Fibroblast of skin of abdomen (primary cell): ENCODE measurements around the gene SIRT2.
A peak's percentile ranks its signal among the peaks of the same experiment; 100 is the strongest.

Source experiments
- DNase-seq: peaks from one replicate; pipeline ENCODE4 v3.0.0-alpha.2; 2013

Gene SIRT2

DNA sequence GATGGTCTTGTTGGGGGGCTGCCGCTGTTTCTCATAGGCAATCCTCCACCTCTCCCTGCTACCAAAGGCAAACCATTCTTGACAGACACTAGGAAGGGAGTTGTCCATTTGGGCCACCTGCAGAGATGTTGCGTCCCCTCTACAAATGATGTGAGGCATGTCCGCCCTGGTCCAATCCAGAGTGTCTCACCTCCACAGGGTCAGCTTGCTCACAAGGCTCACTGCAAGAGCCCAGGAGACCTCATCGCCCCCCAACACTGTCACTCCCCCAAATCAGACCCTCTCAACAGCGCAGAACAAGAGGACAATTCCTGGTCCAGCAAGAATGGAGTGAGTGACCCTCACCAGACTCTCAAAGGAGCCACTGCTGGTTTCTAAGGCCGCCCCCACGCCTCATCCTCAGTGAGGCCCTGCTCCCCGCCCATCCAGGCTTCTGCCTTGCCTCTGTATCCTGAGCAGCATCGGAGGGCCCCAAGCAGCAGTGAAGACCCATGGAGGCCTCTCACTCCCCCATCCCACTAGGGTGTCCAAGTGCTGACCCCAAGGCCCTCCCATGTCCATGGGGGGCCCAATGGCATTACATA is 56.2 kb downstream of the SIRT2 start:
- DNase-seq, result no peak

DNA sequence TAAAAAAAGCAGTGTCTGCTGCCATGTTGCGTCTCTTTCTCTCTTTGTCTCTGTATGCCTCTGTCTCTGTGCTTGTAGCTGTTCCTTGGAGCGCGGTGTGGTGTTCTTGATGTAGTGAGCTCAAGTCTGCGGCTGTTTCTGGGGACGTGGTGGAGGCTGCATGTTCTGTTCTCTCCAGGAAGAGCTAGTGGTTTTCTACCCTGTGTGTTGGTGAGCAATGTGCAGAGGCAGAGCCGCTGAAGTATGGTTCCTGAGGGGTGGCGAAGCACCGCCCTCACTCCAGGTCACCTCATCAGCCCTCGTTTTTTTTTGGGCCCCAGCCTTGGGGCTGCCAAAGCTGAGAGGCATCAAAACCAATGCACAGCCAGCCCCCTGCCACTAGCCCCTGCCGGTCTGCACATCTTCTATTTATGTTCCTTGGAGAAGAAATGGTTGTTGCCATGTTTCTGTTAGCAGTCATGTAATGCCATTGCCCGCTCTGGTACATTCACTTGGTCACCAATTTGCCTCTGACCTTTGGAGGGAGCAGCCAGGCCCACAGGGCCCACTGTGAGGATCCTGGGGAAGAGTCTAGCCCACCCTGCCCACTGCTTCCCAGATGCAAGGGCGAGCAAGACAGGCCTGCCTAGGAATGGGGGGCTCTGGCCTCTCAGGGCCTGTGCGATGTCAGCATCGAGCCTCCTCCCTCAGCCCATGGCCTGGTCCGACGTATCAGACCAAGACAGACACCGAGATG is 56.8 kb downstream of the SIRT2 start:
- DNase-seq, result no peak

DNA sequence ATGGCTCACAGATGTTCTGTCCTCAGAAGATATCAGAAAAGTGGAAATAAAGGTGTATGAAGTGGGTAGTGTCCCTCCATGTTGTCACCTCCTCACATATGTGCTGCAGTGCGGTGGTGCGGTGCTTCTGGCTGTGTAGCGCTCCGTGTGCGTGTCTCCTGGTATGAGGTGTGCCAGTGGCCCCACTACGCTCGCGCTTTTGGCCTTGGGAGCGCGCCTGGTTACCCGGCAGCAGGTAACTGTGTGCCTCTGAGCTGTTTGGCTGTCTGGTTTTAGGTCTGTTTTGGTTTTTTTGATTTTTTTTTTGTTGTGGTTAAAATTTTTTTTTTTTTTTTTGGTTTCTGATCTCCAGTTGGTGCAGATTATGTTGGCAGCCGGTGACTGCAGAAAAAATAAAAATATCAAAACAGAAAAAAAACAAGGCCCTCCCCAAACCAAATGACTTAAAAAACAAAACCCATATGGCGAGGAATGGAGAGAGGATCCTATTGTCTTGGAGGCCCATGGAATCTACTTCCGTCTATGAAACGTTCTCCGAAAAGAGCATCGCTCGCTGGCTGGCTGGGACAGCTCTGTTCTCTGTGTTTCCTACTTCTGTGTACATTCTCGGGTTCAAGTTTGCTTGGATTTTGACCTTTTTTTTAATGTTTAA is 57.5 kb downstream of the SIRT2 start:
- DNase-seq, result no peak

DNA sequence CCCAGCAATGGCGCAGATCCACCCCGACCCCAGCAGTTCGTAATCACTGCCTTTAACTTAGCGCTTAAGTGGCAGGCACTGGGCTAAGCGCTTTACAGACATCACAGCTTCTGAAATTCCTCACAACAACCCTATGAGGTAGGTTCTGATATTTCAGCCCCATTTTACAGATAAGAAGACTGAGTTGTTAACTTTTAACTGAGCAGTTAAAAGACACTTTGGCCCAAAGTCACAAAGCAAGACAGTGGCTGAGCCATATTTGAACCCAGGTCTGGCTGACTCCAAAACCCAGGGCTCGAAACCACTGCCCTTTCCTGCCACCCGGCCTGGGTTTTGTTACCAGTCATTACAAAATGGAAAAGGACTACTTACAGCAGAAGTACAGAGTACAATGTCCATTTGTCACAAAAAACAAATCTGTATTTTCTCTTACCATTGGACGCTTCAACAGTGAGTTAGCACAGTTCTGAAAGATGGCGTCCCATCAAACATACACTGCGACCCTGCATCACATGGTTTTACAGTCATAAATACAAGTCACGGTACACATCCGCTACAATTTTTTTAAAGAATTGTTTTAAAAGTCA is 58.1 kb downstream of the SIRT2 start:
- DNase-seq, result no peak

DNA sequence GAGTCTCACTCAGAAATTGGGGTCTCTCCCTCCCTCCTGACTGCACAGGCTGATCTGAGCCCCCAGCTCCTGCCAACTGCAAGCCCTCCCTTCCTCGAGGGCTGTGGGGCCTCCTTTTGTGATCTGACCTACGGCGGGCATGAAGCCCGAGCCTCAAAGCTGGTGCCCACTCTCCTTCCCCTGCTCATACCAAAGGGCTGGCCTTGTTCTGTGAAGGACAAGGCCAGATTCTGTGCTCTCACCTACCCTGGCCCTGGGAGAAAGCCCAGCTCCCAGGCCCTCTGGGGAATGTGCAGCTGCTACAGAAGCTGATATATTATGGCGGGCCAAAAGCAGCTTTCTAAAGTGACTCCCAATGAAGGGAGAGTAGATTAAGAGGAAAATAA is 58.8 kb downstream of the SIRT2 start:
- DNase-seq, result no peak

DNA sequence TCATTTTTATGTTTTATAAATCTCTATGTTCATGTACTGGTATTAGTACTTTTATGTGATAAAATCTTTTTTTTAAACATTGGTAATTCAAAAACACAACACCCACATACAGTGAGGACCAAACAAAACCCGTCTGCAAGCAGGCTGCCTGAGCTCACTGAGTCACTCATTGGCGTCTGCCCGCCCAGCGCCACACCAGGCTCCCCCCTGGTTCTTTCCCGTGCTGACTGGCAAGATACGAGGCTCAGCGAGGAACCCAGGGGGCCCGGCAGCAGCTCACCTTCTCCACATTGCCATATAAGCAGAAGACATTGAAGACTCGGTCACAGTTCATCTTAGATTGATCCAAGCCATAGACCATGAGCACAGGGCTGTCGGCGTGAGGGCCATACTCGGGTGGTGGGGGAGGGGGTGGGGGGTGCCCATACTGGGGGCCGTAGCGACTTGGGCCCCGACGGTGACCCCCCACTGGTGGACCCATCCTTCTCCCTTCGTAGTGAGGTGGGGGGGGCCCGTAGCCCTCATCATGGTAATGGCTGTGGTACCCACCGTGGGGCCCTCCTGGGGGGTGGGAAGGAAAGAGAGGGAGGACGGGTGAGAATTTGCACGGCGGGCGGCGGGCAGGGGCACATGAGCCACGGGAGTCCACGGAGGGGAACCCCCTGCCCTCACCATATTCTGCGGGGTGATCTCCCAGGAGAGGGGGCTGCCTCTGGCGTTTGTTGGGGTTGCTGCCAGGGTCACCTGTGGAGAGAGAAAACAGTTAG is 59.4 kb downstream of the SIRT2 start:
- no peak for DNase-seq

DNA sequence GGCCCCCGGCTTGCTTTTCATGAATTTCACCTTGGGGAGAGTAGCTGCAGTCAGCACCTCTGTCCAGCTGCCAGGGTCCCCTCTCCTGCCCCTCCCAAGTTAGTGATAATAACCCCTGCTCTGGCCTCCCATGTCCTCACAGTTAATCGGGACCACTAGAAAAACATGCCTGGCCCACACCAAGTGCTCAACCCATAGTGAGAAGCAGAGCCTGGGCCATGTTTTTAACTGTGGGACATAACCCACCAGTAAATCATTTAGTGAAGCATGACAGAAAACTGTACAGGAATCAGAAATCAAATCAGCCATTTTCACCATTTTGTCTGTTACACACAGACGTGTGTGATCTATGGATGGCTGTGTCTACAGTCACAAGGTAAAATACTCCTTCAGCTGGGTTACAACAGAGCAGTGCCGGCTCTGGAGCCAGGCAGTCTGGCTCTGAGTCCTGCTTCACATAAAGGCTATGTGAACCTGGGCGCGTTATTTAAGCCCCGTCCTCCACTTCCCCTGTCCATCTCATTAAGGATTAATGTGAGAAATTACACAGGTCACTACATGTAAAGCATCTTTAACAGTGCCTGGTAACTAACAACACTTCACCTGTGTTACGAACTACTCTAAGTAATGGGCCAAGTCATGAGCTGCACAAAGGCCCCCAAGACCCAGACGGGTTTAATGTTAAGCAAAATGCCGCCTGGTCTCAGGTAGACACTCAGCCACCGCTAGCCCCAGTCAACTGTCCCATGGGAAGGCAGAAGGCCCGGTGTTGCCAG is 60.2 kb downstream of the SIRT2 start:
- DNase-seq, result no peak

DNA sequence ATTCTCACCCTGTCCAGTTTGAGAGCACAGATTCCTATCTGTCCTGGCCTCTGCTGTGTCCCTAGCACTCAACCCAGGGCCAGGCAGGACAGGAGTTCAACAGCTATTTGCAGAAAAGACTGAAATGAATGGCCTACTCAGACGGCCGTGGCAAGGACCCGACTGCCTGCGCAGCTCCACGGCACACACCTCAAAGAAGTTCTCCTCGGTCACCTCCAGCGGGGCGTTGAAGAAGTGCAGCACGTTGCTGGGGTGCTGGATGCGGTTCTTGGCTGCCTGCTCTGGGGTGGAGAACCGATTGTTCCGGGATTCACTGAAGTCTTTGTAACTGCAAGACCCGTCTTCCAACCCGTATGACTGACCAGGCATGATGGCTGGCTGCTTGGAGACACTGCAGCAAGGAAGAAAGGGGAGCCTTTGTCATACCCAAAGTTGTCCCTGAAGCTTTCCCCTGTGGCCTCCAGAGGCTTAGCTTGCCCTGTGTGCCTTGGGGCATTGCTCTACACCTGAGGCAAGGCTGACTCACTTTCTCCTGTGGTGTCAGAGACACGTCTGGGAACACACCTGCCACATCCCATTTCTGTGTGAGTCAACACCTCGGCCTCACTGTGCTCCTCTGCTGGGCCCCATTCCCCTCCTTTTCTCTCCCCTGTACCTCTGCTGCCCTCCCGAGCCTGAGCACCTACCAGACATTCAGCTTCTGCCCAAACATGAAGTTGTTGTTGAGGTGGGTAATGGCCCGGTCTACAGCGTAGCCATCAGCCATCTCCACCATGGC is 61.0 kb downstream of the SIRT2 start:
- no peak for DNase-seq

DNA sequence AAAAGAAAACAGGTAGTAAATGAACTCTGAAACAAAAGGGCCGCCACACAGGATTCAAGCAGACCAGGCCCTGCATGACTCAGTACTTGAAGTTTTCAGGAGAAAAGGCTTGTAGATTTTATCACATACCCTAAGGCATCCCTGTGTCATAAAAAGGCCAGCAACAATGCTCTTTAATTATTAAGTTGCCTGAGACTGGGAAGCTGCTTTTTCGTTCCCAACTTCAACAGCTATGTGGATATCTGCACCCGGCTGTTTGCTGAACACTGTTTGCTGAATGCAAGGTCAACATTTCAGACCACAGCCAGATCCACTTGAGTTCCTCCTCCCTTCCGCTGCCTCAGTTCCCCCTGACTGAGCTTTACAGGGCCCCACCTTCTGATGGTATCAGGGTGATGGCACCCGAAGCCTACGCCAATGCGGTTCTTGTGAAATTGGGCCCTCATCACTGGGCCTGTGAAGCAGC is 61.7 kb downstream of the SIRT2 start:
- DNase-seq, result no peak

DNA sequence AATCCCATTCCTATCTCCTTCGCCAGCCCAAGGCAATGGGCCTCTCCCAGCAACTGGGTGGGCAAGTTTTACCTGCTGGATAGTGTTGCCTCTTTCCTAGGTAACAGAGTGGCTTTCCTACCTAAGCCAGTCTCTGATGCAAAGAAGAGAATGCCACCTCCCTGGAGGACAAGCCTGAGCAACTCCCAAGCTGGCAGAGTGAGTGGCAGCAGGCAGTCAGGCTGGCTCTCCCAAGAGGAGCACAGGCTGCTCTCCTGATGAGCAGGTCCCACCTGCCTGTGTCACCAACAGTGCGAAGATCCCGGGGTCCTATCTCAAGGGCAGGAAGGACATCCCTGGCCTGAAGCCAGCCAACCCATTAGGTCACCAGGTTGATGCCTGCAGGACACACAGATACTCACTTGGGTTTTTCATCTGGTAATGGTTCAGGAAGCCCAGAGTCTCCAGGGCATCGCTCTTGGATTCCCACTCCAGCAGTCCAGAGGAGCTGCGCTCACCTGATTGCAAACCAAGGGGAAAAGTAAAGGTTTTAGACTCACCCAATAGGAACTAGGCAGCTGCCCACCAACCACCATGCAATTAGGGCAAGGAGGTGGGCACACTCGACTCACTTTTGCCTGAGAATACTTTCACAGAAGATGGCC is 62.3 kb downstream of the SIRT2 start:
- DNase-seq, result no peak

DNA sequence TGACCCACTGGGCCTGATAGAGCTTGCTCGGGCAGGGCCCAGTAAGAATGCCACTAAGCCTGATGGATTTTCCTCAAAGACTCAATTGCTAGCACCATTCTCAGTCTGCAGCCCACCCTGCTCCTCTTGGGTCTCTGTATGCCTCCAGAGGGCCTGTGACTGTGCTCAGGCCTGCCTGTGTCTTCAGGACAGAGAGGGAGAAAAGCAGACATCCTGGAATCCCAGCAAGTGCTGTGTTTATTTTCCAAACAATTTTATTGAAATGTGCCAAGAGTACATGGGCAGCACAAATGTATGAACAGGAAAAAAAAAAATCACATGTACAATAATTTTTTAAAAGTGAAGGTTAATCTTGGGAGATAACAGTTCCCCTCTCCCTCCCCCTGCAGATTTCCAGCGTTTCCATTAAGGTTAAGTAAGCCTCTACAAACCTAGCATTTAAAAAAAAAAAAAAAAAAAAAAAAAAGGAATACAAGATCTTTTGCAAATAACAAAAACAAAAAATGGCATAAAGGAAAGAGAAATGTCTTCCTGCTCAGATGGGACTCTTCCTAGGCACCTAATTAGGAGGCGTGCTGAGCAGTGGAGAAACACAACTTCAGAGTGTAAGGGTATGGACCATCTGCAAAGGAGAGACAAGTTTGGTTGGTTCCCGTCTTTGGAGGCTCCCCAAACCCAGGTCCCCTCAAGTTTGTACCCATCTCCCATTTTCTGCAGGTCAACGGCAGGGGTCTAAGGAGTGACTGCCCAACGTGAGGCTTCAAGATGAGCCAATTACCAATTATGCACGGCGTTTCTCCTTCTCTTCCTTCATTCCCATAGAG is 63.0 kb downstream of the SIRT2 start:
- no peak for DNase-seq

DNA sequence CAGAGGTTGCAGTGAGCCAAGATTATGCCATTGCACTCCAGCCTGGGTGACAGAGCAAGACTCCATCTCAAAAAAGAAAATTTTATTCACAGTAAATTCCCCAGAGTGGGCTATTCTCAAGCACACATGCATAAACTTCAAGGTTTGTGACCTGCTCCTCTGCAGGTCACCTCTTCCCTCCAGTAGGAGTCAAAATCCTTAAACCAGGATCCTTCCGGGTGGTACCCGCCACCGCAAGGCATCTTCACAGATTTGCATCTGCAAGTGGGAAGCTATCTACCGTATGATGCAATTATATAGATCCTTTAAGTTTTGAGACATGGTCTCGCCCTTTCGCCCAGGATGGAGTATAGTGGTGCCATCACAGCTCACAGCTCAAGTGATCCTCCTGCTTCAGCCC is 64.8 kb downstream of the SIRT2 start:
- DNase-seq, result no peak

DNA sequence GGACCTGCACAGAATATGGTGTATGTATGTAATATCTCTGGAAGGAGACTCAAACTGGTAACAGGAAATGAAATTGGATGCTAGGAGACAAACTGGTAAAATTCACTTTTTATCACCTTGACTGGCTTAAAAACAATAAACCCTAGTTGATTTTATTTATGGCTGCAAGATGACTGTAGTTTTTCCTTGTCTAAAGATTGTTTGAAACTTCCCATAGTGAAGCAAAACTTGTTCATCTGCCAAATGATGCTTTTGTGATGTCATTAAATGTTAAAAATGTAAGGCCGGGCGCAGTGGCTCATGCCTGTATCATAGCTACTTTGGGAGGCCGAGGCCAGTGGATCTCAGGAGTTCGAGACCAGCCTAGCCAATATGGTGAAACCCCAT is 65.3 kb downstream of the SIRT2 start:
- no peak for DNase-seq

DNA sequence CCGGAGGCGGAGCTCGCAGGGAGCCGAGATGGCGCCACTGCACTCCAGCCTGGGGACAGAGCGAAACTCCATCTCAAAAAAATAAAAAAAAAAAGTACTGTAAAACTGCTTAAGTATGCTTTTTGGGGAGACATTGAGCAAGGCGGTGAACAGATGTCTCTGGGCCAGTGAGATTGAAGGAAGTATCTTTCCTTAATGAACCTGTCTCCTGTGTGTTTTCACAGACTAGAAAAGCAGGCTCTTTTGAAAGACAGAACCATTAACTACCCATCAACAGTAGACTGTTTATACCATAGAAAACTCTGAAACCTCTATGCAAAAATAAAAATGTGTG is 66.4 kb downstream of the SIRT2 start:
- no peak for DNase-seq

DNA sequence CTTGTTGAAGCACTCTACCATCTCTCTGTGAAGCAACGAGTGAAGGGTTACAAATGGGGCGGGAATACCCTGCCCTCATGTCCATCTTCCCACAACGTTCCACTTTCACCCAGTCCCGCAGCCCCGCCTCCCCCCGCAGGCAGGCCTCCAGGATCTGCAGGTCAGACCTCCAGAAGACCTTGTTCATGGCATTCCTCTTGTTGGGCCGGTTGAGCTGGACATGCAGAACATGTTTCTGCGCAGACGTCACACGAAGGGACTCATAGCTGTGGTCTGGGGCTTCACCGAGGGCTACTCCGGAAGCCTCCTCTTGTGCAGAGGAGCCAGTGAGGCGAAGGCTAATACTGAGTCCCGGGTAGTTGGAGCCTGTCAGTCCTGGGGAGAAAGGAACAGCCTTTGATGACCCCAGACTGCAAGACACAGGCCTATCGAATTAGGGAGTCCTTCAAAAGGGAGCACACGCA is 68.2 kb downstream of the SIRT2 start:
- DNase-seq, result peak; percentile 88

DNA sequence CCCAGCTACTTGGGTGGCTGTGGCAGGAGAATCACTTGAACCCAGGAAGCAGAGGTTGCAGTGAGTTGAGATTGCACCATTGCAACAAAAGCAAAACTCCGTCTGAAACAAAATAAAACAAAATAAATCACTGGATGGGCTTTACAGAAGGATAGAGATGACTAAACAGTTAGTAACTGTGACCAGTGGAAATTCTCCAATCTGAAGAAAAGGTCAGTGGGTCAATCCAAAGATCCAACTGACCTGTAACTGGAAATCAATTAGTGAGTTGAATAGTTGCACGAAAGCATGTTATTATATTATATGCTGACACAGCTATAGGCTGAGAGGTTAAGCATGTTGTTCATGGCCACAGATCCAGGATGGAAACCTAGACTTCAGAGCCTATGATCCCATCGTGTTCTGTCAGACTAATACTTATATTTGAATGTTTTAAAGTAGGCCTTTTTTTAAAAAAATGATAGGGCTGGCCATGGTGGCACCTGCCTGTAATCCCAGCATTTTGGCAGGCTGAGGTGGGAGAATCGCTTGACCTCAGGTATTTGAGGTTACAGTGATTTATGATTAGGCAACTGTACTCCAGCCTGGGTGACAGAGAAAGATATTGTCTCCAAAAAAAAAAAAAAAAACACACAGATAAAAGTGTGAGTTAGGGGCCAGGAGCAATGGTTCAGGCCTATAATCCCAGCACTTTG is 69.2 kb downstream of the SIRT2 start:
- no peak for DNase-seq

DNA sequence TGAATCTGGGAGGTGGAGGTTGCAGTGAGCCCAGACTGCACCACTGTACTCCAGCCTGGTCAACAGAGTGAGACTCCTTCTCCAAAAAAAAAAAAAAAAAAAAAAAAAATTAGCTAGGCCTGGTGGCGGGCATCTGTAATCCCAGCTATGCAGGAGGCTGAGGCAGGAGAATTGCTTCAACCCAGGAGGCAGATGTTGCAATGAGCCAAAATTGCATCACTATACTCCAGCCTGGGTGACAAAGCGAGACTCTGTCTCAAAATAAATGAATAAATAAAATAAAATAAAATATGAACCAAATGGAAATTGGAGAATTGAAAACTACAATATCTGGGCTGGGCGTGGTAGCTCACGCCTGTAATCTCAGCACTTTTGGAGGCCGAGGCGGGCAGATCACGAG is 70.2 kb downstream of the SIRT2 start:
- peak; percentile 42 for DNase-seq
